GM19043 (cell line): Measurements from ENCODE around the gene PIEZO2.

ENCODE experiments used
- ATAC-seq: cut with Tn5 transposase; IDR thresholded peaks from one replicate; pipeline ENCODE4 v1.9.1; 2021; ENCODE audit warnings: low read depth; ENCODE audit not compliant: unreplicated experiment

Gene PIEZO2

GRCh38 chr18:11034884-11035283, 114.5 kb downstream of the PIEZO2 start:
- no peak for ATAC-seq

- no peak for ATAC-seq
Measured at GRCh38 chr18:11033503-11033902, 115.9 kb downstream of the PIEZO2 start.

- ATAC-seq, result no peak
Measured at GRCh38 chr18:11031966-11032365, 117.4 kb downstream of the PIEZO2 start.

- ATAC-seq, result no peak
Measured at GRCh38 chr18:11029021-11029420, 120.3 kb downstream of the PIEZO2 start.

GRCh38 chr18:11027862-11028261, 121.5 kb downstream of the PIEZO2 start:
- no peak for ATAC-seq

- ATAC-seq, result no peak
Measured at GRCh38 chr18:11025671-11026070, 123.7 kb downstream of the PIEZO2 start.

- ATAC-seq, result no peak
Measured at GRCh38 chr18:11024928-11025669, 124.3 kb downstream of the PIEZO2 start.

GRCh38 chr18:11021477-11021876, 127.9 kb downstream of the PIEZO2 start:
- no peak for ATAC-seq

- no peak for ATAC-seq
Measured at GRCh38 chr18:11020877-11021414, 128.4 kb downstream of the PIEZO2 start.

- ATAC-seq, result no peak
Measured at GRCh38 chr18:11020161-11020853, 129.1 kb downstream of the PIEZO2 start.

GRCh38 chr18:11019295-11020105, 129.9 kb downstream of the PIEZO2 start:
- ATAC-seq, result no peak

GRCh38 chr18:11009869-11010268, 139.5 kb downstream of the PIEZO2 start:
- no peak for ATAC-seq

- ATAC-seq, result no peak
Measured at GRCh38 chr18:11009147-11009546, 140.2 kb downstream of the PIEZO2 start.

GRCh38 chr18:11008505-11008904, 140.9 kb downstream of the PIEZO2 start:
- no peak for ATAC-seq

- ATAC-seq, result no peak
Measured at GRCh38 chr18:11005528-11005927, 143.8 kb downstream of the PIEZO2 start.

- ATAC-seq, result no peak
Measured at GRCh38 chr18:11004951-11005350, 144.4 kb downstream of the PIEZO2 start.

GRCh38 chr18:11004294-11004693, 145.1 kb downstream of the PIEZO2 start:
- no peak for ATAC-seq

GRCh38 chr18:11002796-11003195, 146.6 kb downstream of the PIEZO2 start:
- no peak for ATAC-seq

GRCh38 chr18:11002277-11002676, 147.1 kb downstream of the PIEZO2 start:
- ATAC-seq, result no peak

- ATAC-seq, result no peak
Measured at GRCh38 chr18:11000071-11000470, 149.3 kb downstream of the PIEZO2 start.

GRCh38 chr18:10997885-10998284, 151.5 kb downstream of the PIEZO2 start:
- no peak for ATAC-seq
